ENCODE results near the gene ZBTB18.
A peak's percentile ranks its signal among the peaks of the same experiment; 100 is the strongest.
"Not testable (repeated sequence)": the region's sequence is repeated elsewhere in the genome, so short reads cannot be mapped to it uniquely, and the experiment has no call there.

ZBTB18 gene

DNA sequence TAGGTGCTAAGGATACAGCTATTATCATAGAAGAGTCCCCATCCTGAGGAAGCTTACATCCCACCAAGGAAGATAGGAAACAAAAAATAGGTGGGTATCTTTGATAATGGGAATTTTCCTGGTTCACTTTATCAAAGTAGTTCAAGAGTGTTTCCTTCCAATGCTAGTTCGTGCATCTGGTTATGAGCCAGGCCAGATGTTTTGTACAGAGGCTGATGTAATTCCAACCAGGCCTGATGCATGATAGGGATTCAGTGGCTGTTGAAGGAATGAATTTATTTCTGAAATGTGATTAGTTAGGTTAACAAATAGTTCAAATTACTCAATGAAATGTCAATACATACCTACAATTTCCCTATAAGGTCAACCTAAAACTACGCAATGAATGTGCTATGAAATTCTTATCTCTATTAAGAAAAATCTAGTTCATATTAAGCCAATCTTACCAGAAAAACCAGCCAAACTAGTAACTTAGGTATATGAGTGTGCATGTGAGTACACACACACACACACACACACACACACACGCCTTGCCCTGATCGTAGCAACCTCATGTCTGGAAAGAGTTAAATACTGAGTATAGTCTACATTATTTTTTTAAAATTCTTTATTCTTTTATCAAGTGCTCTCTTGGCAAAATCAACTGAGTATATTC lies 9.5 kb upstream of the ZBTB18 start:
- no peak overlapping the region for H3K4me3 ChIP-seq (ENCODE audit: low read depth, low read length)

GRCh38 chr1:244042293-244042692 lies 8.8 kb upstream of the ZBTB18 start:
- no peak overlapping the region for H3K4me3 ChIP-seq (ENCODE audit: low read depth, low read length)

DNA sequence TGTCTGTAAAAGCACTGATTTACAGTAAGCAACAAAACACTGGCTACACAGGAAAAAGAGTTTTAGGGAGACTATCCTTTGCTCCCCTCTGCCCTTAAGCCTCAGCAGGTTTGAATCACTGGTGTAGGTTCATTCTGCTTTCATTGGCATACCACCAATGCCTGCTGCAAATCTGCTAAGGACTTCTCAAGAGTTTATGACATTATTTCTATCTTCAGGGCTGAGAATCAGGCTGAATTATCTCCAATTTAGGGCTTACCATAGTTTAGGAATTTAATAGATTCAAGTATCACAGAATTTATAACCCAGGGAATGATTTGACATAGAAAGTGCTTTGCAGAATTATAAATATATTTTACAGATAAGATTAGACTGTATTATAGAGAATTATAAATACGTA lies 6.7 kb upstream of the ZBTB18 start:
- no peak overlapping the region for H3K4me3 ChIP-seq (ENCODE audit: low read depth, low read length)

GRCh38 chr1:244046254-244046653 lies 4.8 kb upstream of the ZBTB18 start:
- H3K4me3 ChIP-seq (ENCODE audit: low read depth, low read length): not testable (repeated sequence)

DNA sequence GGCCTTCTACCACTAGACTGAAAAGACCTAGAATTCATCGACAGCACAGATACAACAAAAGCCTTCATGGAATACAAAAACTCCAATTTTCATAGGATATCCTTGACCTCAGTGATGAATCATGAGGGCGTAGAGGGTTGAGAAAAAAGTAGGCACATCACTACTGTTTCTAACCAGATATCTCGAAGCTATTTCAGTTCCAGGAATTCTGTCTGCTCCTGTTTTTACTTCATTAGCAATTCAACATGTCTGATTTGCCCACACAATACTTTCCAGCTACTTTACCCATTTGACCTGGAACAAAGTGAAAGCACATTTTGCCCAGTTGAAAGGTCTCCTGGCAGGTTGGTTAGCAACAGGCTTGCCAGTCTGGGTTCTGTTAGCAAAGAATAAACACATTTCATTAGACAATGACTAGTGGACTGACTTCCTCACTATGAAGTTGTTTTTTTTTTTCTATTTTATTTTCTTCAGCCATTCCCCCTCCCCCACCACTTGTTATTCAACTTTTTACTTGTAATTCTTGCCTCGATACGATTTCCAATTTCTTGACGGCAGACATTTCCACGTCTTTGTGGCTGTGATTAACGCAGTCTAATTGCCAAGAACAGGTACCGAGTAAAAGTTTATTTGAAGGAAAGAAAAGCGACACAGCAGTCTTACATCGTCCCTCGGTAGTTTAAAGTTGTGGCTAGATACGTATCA lies 4.0 kb upstream of the ZBTB18 start:
- peak overlapping the region; percentile 88 for H3K4me3 ChIP-seq (ENCODE audit: low read depth, low read length)

DNA sequence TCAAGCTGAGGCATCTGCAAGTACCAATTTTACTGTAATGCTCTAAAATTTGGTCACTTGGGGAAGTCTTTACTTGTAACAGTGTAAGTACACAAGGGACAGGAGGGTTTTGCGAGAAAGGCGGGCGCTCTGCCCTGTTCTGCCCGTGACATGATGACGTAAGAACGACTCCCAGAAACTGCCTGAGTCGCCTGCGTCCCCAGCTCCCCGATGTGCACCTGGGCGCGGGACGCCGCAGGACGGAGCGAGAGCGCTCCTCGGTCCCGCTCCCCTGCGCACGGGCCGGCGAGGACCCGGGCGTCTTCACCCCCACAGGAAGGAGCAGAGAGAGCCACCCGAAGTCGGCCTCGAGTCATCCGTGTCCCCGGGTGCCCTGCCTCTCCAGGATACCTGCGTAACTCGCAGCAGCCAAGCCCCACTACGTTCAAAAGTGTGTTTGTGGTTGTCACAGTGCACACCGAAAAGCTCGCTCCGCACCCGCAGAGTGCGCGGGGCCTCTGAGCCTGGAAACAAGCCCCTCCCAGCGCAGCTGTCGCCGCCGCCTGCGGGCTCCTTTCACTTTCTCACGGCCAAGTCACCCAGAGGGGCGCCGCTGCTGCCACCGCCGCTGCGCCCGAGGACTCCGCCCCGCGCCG lies 3.3 kb upstream of the ZBTB18 start:
- peak overlapping the region; percentile 88 for H3K4me3 ChIP-seq (ENCODE audit: low read depth, low read length)

DNA sequence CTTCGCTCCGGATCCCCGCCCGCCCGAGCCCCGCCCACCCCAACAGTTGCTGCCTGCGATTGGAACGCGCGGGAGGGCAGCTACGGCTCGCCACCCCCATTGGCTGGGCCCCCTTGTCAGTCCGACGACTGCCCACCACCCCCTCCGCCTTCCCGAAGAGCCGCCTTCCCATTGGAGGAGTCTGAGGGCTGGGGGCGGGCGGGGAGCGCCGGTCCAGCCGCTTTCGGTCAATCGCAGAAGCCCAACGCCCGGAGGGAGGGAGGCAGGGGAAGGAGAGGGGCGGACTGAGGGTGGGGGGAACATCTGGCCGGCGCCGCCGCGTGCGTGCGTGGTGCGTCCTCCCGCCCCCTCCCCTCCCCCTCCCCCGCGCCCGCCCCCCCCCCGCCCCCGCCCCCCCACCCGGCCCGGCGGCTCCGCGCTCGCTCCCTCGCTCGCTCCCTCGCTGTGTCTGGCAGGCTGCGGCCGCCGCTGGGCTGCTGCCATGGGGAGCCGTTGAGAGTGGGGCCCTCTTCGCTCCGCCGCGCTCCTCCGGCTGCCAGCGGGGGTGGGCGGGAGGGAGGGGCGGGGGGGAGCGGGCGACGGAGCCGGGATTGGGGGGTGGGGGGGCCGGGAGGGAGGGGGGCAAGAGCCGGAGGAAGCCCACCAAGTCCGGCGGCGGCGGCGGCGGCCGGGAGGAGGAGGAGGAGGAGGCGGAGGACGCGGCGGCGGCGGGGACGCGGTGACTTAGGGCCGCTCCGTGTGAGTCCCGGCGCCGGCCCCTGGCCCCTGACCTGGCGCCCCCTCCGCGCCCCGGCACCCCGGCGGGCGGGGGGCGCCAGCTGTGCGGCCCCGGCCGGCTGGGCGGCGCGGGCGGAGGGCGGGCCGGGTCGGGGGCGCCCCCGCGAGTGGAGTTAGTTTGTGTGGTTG lies 2.6 kb upstream of the ZBTB18 start:
- H3K4me3 ChIP-seq (ENCODE audit: low read depth, low read length): peak overlapping the region; percentile 88

GRCh38 chr1:244049162-244050013 lies 1.7 kb upstream of the ZBTB18 start:
- peak overlapping the region; percentile 68 for H3K4me3 ChIP-seq (ENCODE audit: low read depth, low read length)

DNA sequence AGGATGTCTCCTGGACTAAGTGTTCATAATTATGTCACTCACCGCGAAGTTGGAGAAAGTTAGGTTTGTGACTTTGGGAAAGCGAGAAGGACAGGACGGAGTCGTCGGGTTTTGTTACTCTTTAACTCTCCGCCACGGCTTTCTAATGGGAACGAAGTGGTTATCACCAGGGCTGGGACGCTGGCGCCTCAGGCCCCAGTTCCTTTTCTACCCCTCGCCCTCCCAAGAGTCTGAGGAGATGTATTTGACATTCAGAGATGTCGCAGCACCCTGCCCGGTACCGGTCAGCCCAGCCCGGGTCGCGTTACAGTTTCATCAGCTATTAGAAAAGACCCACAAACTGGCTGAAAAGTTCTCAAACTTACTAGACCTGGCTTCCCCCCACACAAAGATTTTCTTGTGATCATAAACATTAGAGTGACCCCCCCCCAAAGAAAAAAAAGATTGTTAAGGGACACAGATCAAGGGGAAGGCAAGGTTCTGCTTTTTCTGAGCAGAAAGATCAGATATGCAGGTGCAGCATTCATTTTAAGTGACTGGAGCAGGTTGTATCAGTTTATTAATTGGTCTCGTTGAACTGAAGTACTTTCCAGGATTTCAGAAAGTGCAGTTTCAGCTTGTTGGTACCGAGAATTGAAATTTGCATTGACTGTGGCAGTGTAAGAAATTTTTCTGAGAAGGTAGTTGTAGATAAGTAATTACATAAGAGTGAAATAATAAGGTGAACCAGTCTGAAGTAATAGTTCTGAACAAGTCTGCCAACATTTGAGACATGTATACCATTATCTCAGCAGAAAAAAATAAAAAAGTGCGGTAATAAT lies 859 bp upstream of the ZBTB18 start:
- peak overlapping the region; percentile 68 for H3K4me3 ChIP-seq (ENCODE audit: low read depth, low read length)

DNA sequence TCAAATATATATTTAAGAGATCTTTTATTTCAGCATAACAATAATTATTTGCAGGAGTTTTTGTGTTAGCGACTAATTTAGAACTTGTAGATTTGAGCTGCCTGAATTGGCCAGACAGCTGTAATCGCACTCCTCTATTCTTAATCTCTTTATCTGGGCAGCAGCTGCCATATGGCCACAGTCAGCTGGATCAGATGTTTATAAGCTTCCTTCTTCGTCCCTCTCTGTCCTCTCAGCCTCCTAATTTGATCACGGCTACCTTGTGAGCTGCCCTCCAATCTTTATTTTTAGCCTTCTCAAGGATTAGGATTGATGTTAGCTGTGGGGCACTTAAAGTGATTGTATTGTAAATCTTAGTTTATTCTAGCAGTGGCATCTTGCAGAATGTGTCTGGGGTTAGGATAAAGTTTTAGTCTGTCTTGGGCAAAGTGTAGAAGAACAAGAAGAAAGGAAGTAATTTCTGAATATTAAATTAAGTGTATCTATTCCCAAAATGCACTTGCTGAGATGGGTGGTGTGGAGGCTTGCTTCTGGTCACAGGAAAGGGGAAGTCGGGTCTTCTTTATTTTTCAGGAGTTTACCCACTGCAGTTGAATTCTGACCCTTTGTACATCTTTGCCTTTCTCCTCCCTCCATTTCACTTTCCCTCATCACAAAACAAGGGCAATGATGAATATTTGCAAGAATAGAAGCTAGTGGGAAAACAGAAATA lies 1.1 kb downstream of the ZBTB18 start:
- no peak overlapping the region for H3K4me3 ChIP-seq (ENCODE audit: low read depth, low read length)

GRCh38 chr1:244052728-244053312 lies 1.7 kb downstream of the ZBTB18 start:
- H3K4me3 ChIP-seq (ENCODE audit: low read depth, low read length): no peak overlapping the region

DNA sequence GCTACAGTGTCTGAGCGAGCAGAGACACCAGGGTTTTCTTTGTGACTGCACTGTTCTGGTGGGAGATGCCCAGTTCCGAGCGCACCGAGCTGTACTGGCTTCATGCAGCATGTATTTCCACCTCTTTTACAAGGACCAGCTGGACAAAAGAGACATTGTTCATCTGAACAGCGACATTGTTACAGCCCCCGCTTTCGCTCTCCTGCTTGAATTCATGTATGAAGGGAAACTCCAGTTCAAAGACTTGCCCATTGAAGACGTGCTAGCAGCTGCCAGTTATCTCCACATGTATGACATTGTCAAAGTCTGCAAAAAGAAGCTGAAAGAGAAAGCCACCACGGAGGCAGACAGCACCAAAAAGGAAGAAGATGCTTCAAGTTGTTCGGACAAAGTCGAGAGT lies 2.7 kb downstream of the ZBTB18 start:
- H3K4me3 ChIP-seq (ENCODE audit: low read depth, low read length): no peak overlapping the region

- no peak overlapping the region for H3K4me3 ChIP-seq (ENCODE audit: low read depth, low read length)
These were observed 3.3 kb downstream of the ZBTB18 start for GRCh38 chr1:244054247-244054923.

GRCh38 chr1:244054924-244055263 lies 3.8 kb downstream of the ZBTB18 start:
- no peak overlapping the region for H3K4me3 ChIP-seq (ENCODE audit: low read depth, low read length)

- H3K4me3 ChIP-seq (ENCODE audit: low read depth, low read length): no peak overlapping the region
These were observed 5.5 kb downstream of the ZBTB18 start for GRCh38 chr1:244056577-244056976.

DNA sequence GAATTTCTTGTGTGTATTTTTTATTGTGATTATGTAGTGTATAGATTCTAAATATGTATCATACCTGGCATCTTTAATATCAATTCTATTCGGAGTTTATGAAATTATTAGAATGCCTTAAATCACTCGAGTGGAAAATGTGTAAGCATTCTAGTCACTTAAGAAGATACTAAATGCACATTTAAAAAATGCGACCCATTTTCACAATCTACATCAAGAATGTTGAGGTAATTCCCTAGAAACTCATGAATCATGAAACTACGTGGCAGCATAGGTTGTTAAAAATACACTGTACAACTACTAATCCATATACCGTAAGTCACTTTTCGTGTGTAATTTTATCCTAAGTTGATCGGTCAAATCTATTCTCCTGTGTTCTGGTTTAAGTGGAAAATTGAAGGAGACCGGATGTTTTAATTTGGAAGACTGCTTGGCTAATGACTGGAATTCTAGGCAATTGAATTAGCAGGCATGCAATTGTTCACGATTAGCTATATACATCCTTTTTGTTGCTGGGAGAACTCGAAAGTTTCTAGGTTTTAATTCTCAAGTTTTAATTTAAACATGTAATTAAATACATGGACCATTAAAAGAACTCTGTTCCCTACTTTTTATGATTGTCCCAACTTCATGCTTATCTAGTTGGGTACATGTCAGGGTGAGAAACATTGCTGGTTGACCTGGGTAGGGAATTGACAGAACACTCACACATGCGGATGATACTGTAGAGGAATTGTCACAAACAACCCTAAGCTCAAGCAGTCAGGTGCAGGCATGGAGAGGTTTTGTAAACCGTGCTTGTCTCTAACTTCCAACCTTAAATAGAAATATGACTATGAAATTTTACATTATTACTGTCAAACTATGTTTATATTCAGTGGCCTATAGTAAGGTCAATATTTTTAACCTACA lies 6.6 kb downstream of the ZBTB18 start:
- H3K4me3 ChIP-seq (ENCODE audit: low read depth, low read length): no peak overlapping the region

DNA sequence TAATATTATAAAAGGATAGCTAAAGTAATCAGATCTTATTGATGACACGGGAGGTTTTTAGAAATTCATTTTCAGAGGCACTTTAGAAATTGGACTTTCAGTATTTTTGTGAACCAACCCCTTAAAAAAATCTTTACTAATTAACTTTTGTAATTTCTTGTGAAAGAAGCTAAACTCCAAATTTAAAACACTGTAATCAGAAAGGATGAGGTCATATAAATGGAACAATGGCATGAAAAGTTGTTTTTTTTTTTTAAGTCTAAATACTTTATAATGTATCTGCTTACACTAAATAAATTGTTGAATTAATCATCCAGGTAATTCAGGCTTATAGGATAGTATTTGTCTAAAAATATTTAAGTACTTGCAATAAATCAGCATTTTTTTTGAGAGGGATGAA lies 9.0 kb downstream of the ZBTB18 start:
- H3K4me3 ChIP-seq (ENCODE audit: low read depth, low read length): no peak overlapping the region

Measured in iPS-11a (cell line).